Breast epithelium (tissue), 4 donors: ENCODE results near the gene KRTAP23-1. TPM values are rescaled to one million over a fixed set of nuclear protein-coding genes. Genes with fewer than 3 reads are reported as not detected.
A peak's percentile ranks its signal among the peaks of the same experiment; 100 is the strongest.

Experiments
- DNase-seq, 2 donors: peaks; one replicate each; pipeline ENCODE4 v3.0.0-alpha.2; 2019; ENCODE audit warnings: low spot score in 2 of 2
- H3K27ac ChIP-seq, 2 donors: fragments of 200-600 bp; sonication (generic) in 1 of 2; one replicate each; pipeline ENCODE4 v1.5.1; 2016 to 2019; ENCODE audit warnings: mild to moderate bottlenecking in 1 of 2
- H3K27me3 ChIP-seq, 2 donors: fragments of 200-600 bp; sonication (generic) in 1 of 2; one replicate each; pipeline versions ENCODE4 v1.5.1 to v1.6.0; 2017 to 2019; ENCODE audit warnings: control low read depth in 1 of 2, mild to moderate bottlenecking in 1 of 2
- H3K36me3 ChIP-seq: fragments of 200-600 bp; one replicate; pipeline ENCODE4 v1.5.1; 2019
- H3K4me1 ChIP-seq, 2 donors: fragments of 200-600 bp; sonication (generic); one replicate each; pipeline ENCODE4 v1.5.1; 2016 to 2019; ENCODE audit warnings: control low read depth in 1 of 2
- H3K4me3 ChIP-seq, 3 donors: fragments of 200-600 bp; sonication (generic); 1 replicate in 2 of 3; 2 replicates in 1 of 3; pipeline ENCODE4 v1.5.1; 2016 to 2019; ENCODE audit warnings: mild to moderate bottlenecking in 3 of 3, moderate library complexity in 2 of 3
- H3K9me3 ChIP-seq, 2 donors: fragments of 200-600 bp; sonication (generic) in 1 of 2; one replicate each; pipeline ENCODE4 v1.5.1; 2016 to 2019; ENCODE audit warnings: control low read depth in 1 of 2
- CTCF ChIP-seq, 3 donors: fragments of 450-650 bp; IDR thresholded peaks; one replicate each; pipeline ENCODE4 v1.5.1; 2016 to 2017; ENCODE audit warnings: antibody characterized with exemption in 3 of 3, mild to moderate bottlenecking in 3 of 3, moderate library complexity in 3 of 3
- POLR2A ChIP-seq: fragments of 450-650 bp; IDR thresholded peaks from one replicate; pipeline ENCODE4 v1.6.1; 2016; ENCODE audit warnings: antibody characterized with exemption, mild to moderate bottlenecking, moderate library complexity
- POLR2AphosphoS5 ChIP-seq, 3 donors: sonication (generic); formaldehyde crosslinking; IDR thresholded peaks; one replicate each; pipeline ENCODE4 v1.6.1; 2017; ENCODE audit warnings: antibody characterized with exemption in 3 of 3
- intact Hi-C: fragments of 100-400 bp; cut with DNase I; formaldehyde crosslinking; loops from one replicate; pipeline ENCODE4 v1.15.1; 2023; ENCODE audit warnings: low total_unique reads
- total RNA-seq, 3 donors: library from RNA; depleted of rRNA; stranded (reverse); fragments of >200 nt; gene quantifications; one replicate each; pipeline ENCODE4 v1.1.0, GENCODE V29; 2016

KRTAP23-1 gene
- total RNA-seq, 3 donors from 2014 or later: not detected

GRCh38 chr21:30340714-30341573, 7.5 kb downstream of the KRTAP23-1 start:
- H3K4me1 ChIP-seq: no peaks in the 10 kb centered on the region
- intact Hi-C loops: no loop called here
- H3K9me3 ChIP-seq: no peaks in the 10 kb centered on the region
- H3K36me3 ChIP-seq: no peaks in the 10 kb centered on the region
- H3K27ac ChIP-seq: no peak overlapping the region
- H3K4me3 ChIP-seq: no peak overlapping the region
- no peak for DNase-seq
- no peaks in the 10 kb centered on the region for H3K27me3 ChIP-seq
- TF ChIP-seq CTCF (IDR thresholded peaks at IDR 0.05): peak; percentile 45 to 74 (median 69)
- TF ChIP-seq POLR2AphosphoS5 (IDR thresholded peaks at IDR 0.05): no peak
- TF ChIP-seq POLR2A: no peak

- Histone ChIP-seq H3K9me3 (no peaks in the 10 kb centered on the region), H3K27me3 (no peaks in the 10 kb centered on the region), H3K27ac (no peak overlapping the region), H3K4me3 (no peak overlapping the region), H3K36me3 (no peaks in the 10 kb centered on the region), H3K4me1 (no peaks in the 10 kb centered on the region)
- no peak for DNase-seq
- intact Hi-C loops: no loop called here
- TF ChIP-seq POLR2AphosphoS5 (IDR thresholded peaks at IDR 0.05) (no peak), POLR2A (no peak), CTCF (IDR thresholded peaks at IDR 0.05) (no peak)
Measured at GRCh38 chr21:30338717-30339116, 9.7 kb downstream of the KRTAP23-1 start.

GRCh38 chr21:30337772-30338171, 10.6 kb downstream of the KRTAP23-1 start:
- no peak for DNase-seq
- intact Hi-C loops: no loop called here
- no peak overlapping the region for H3K27ac ChIP-seq
- no peaks in the 10 kb centered on the region for H3K9me3 ChIP-seq
- TF ChIP-seq CTCF (IDR thresholded peaks at IDR 0.05) (no peak), POLR2AphosphoS5 (IDR thresholded peaks at IDR 0.05) (no peak), POLR2A (no peak)
- no peaks in the 10 kb centered on the region for H3K4me1 ChIP-seq
- H3K36me3 ChIP-seq: no peaks in the 10 kb centered on the region
- no peak overlapping the region for H3K4me3 ChIP-seq
- H3K27me3 ChIP-seq: no peaks in the 10 kb centered on the region

GRCh38 chr21:30337276-30337744, 11.1 kb downstream of the KRTAP23-1 start, which contains the start of gene KRTAP27-1:
Gene KRTAP27-1, minus strand, starts transcription at chr21:30337694. Its CDS starts 26 bp downstream, at chr21:30337668.
- Histone ChIP-seq H3K27ac (no peak within 1 kb of the TSS), H3K27me3 (no peaks in the 10 kb centered on the region), H3K4me1 (no peaks in the 10 kb centered on the region), H3K36me3 (no peaks in the 10 kb centered on the region), H3K4me3 (no peak within 1 kb of the TSS), H3K9me3 (no peaks in the 10 kb centered on the region)
- TF ChIP-seq CTCF (IDR thresholded peaks at IDR 0.05) (no peak), POLR2A (no peak), POLR2AphosphoS5 (IDR thresholded peaks at IDR 0.05) (no peak)
- intact Hi-C loops: no loop called here
- DNase-seq: no peak

GRCh38 chr21:30336596-30336995, 11.8 kb downstream of the KRTAP23-1 start:
- Histone ChIP-seq H3K4me1 (no peaks in the 10 kb centered on the region), H3K4me3 (no peak overlapping the region), H3K27ac (no peak overlapping the region), H3K27me3 (no peaks in the 10 kb centered on the region), H3K36me3 (no peaks in the 10 kb centered on the region), H3K9me3 (no peaks in the 10 kb centered on the region)
- TF ChIP-seq POLR2A (no peak), POLR2AphosphoS5 (IDR thresholded peaks at IDR 0.05) (no peak), CTCF (IDR thresholded peaks at IDR 0.05) (no peak)
- intact Hi-C loops: no loop called here
- no peak for DNase-seq
